GM12801 (cell line): Measurements from ENCODE around the gene KLK15.

ENCODE experiments used
- CTCF ChIP-seq: IDR thresholded peaks from one replicate; pipeline ENCODE4 v1.5.1; 2011; ENCODE audit warnings: control low read depth; ENCODE audit not compliant: insufficient read length; ENCODE audit errors: extremely low read depth

The KLK15 gene

DNA sequence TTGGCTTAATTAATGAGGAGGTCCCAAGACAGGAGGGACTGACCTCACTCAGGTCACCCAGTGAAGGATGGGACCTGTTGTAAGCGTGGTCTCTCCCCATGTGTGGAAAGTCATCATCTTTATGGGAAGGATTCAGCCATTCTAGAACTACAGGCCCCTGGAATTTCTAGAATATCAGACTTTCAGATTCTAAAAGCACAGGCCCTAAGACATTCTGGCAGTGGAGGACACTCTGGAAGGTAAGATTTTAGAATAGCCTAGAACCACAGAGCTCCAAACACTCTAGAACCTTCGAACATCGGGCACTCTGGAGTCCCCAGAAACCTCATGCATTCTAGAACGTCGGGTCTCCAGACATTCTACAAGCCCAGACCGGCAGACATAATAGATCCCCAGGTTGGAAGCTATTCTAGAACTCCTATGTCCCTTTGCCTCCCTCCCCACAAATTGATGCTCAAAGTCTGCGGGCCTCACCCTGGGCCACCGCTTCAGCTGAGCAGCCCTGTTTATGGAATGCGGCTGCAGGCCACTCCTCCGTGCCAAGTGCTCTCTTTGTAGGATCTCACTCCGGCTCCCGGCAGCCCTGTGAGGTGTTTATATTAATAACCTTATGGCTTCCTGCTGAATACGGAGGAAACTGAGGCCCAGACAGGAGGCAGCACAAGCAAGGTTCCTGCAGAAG, 1.9 kb upstream of the KLK15 start:
- no peak for TF ChIP-seq CTCF

DNA sequence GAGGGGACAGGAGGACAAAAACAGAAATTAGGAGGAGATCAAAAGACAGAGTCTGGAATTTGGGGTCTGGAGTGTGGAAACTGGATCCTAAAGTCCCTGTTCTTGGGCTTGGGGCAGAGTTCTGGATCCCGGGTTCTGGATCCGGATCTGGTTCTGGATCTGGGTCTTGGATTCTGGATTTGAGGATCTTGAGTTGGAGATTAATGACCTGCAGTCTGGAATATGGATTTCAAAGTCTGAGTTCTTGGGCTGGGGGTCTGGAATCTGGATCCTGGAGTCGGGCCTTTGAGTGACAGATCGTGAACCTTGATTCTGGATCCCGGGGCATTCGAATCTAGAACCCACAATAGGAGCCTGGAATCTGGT, 411 bp upstream of the KLK15 start:
- TF ChIP-seq CTCF: no peak

DNA sequence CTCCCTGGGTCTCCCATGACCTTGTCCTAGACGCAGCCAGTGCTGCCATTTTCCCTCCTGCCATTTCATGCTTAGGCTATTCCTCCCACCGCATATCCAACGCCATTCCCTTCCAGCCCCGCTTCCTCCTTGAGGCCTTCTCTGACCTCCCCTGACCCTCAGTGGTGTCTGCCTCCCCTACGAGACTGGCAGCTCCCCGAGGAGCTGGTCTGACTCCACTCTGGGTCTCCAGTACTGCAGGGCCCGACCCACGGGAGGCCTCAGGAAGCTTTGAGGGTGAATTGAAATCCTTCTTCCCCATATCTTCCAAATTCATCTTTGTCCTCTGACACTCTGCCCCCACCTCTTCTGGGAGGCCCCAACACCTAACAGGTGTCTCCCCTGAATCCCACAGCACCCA, 708 bp downstream of the KLK15 start:
- TF ChIP-seq CTCF: no peak

DNA sequence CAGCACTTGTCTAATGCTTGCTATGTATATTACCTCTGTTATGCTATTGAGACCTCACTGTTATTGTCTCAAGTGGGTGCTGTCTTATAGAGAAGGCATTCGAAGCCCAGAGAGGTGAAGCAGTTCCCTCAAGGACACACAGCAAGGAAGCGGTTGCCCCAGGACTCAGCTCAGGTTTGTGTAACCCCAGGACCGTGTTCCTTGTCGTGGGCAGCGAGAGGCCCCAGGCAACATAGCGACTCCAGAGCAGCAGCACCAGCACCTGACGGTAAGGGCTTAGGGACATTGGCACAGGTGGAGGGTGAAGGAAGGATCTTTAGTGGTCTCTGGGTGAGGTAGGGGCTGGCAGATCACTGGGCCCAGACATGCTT, 2.4 kb downstream of the KLK15 start:
- TF ChIP-seq CTCF: no peak

DNA sequence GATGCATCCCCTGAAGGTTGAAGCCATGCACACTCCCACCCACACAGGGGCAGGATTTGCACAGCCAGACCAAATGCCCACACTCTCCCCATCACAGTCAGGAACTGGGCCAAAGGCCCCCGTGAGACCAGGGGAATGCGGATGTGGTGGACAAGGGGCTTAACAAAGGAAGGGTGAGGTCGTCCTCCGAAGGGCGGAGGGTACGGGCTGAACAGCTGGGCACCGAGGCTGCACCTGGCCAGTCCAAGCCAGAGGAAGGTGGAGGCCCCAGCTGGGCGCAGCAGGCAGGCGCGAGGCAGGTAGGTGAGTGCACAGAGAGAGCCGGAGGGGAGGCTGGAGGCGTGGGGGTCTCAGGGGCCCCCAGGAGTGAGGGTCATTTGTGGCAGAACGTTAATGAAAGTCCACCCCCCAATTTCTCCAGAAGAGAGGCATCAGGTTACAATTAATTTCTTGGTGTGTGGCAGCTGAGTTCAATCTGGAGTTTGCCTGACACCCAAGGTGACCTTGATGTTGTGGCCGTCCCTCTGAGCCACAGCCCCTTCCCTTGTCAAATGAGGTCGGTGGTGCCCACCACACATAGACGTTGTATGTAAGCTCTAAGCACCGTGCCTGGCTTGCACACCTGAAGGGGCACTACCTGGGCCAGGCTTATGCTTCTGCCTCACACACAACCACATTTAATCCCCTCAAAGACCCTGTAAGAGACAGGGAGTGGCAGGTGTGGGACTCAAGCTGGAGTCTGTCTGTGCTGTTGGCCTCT, 2.9 kb downstream of the KLK15 start:
- no peak for TF ChIP-seq CTCF

- TF ChIP-seq CTCF: no peak
Measured at GRCh38 chr19:50829801-50830200, 3.6 kb downstream of the KLK15 start.

GRCh38 chr19:50827476-50827875, 5.9 kb downstream of the KLK15 start:
- TF ChIP-seq CTCF: no peak
